Medulla oblongata (tissue), 1 donor: ENCODE measurements around the gene RAB3C.

Experiments used
- DNase-seq: peaks from one replicate; pipeline ENCODE4 v3.0.0-alpha.2; 2015; ENCODE audit errors: extremely low spot score

Gene RAB3C

GRCh38 chr5:58771796-58772195 lies 188.9 kb downstream of the RAB3C start:
- no peak for DNase-seq

- DNase-seq, result peak; percentile 53
Observed at GRCh38 chr5:58773744-58774441, 191.0 kb downstream of the RAB3C start.

DNA sequence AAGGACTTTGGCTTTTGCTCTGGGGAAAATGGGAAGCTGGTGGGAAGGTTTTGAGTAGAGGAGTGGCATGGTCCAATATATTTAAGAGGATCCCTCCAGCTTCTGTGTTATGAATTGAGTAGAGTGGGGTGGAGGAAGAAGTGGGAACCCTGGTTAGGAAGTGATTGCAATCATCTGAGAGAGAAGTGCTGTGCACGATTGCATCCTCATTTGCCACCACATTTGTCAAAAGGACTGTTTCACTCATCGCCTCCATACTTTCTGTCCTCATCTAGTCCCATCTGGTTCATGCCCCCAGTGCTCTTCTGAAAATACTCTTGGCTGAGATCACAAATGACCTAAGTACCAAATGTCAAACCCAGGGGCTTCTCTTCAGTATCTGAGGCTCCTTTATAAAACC lies 192.1 kb downstream of the RAB3C start:
- DNase-seq, result no peak

DNA sequence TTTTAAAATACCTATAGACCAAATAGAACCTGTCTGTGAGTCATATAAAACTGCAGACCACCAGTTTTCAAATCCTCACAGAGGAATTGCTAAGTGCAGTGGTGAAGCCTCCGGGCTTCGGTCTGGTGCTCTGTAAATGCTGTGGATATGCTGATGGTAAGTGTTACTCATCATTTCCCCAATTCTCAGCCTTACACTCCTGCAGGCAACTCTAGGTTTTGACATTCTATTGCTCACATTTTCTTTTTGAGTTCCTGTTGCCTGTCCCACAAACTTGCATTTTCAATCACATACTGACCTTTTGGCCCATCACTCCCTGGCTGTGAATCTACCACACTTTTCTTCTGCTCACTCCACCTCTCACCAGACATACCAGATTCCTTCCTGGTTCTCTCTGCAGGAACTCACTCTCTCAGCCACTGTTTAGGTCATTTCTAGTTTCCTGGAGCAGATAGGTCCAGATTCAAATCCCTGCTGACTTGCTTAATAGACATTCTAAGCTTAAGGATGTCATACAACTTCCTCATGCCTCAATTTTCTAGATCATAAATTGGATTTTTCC lies 192.9 kb downstream of the RAB3C start:
- no peak for DNase-seq

DNA sequence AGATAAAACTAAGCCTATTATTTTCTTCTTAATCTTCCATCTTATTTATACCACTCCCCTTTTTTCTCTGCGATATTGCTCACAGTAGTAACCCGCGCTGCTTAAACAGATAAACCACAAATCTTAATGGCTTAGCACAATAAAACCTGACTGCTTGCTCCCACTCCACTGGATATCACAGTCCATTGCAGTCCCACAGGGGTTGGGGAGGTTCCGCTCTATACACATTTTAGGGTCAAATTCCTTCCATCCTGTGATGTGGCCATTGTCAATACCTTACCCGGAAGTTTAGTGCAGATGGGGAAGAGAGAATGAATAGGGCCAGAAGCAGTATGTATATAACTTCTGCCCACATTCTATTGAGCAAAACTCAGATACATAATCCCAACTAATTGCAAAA lies 193.7 kb downstream of the RAB3C start:
- DNase-seq, result no peak

GRCh38 chr5:58778888-58779287 lies 196.0 kb downstream of the RAB3C start:
- no peak for DNase-seq

DNA sequence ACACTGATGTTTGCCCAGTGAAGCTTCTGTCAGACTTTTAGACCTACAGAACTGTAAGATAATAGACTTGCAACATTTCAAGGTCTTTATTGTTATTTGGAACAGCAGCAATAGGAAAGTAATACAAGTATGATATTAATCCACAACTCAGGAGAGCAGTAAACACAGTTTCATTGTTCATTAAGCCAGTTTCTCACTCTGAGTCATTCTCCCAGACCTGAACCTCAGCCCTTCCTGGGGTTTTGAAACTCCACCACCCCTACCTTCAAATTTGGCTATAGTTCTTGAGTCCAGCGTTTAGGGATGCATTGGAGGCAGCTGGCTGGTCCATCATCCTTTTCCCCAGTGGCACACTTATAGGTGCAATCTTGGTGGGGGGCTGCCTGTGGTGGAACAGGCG lies 203.2 kb downstream of the RAB3C start:
- DNase-seq, result no peak

DNA sequence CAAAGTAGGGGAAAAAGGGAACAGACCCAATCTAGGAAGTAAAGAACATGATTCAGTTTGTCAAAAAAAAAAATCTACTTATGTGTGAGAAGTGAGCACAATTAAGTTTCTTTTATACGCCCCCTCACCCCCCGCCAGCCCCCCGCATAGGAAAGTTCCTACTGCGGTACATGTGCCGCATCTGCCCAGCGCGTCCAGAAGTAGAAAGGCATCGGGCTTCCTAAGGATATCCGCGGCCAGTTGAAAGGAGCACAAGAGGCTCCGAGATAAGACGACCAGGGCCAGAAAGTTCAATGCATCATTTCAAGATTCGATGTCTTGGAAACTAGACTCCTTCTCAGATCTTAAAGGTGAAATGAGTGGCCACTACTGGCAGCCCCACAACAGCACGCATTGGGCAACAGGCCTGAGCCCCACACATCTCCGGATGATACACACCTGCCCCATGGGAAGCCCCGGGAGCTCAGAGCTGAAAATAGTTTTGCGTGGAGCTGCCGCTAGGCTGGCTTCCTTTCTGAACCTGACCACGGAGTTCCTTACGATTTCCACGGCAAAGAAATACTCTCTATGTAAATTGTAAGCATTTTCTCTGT lies 203.9 kb downstream of the RAB3C start:
- no peak for DNase-seq

GRCh38 chr5:58787987-58788386 lies 205.1 kb downstream of the RAB3C start:
- DNase-seq, result no peak

- no peak for DNase-seq
Observed at GRCh38 chr5:58793888-58794657, 211.2 kb downstream of the RAB3C start.

- DNase-seq, result no peak
Observed at GRCh38 chr5:58794875-58795274, 212.0 kb downstream of the RAB3C start.

DNA sequence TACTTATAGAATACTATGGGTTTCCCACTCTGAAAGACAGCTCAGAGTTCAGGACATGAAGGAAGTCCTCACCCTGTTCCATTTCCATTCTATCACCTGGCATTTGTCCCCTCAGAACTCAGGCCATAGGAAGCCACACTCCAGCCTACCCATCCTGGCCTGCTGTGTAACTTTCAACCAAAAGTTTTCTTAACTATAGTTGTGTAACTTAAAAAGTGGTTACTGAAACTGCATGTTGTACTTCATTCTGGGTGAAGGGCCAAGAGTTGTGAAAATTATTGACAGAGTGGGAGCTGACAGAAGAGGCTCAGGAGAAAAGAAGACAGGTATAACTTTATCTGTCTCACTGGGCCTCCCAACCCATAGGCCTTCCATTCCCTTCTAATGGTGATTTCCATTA lies 212.5 kb downstream of the RAB3C start:
- no peak for DNase-seq

DNA sequence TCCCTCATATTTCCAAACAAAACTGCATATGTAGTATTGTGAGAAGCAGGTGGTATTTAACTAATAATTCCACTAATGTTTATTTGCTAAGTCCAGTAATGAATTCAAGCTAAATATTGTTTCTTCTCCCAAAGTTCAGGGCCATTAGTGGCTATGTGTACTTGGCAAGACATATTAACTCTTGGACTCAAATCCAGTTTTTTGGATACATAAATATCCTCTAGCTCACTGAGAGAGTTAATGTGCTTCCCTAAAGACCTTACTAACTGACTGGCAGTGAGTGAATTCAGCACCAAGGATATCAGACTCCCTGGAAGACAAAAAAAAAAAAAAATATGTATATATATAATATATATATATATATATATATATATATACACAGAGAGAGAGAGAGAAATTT lies 214.1 kb downstream of the RAB3C start:
- DNase-seq, result no peak

- no peak for DNase-seq
Observed at GRCh38 chr5:58800356-58800755, 217.5 kb downstream of the RAB3C start.

DNA sequence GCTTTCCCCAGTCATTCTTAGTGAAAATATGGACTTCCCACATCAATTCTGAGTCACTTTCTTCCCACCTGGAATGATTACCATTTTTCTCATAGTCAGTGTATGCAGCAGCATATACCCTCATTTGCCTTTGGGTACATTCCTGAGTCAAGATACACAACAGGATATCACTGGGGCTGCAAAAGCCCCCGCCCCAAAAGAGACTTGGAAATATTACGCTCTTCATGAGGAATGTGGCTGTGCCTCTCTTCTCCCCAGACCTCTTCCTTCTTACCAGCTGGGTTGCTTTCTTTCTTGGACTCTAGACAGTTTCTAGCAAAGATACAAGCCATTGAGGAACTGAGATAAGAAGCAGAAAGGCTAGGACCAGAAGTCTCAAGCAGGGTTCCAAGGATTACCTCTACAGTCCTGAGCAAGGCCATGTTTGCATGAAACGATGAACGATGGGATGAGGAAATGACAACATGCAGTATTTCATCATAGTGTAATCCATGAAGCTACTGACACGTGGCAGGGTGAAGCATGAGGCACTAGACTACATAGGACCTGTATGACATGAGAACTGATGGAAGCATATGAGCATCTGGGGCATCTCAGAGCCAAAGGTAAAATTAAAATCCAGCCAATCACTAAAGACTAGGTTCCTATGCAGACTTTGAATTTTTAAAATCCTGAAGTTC lies 218.1 kb downstream of the RAB3C start:
- DNase-seq, result no peak

- DNase-seq, result no peak
Observed at GRCh38 chr5:58803056-58803455, 220.2 kb downstream of the RAB3C start.

DNA sequence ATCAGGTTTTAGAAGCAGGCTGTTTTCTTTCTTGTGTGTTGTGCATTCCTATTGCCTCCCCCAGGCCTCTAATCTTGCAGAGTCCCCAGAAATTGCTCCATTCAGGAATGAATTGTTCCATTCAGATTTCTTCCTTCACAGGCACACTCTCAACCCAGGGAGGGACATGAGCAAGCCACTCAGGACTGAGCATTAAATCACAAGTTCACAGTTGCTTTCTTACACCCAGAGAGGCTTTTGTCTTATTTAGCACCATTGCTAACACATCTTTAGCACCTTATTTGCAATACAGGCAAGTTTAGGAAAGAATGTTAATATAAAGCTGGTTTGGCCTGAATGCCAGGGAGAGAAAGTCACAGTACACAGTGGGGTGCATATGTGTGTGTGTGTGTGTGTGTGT lies 221.4 kb downstream of the RAB3C start:
- no peak for DNase-seq

GRCh38 chr5:58810086-58810485 lies 227.2 kb downstream of the RAB3C start:
- DNase-seq, result no peak

- DNase-seq, result no peak
Observed at GRCh38 chr5:58813855-58814254, 231.0 kb downstream of the RAB3C start.

DNA sequence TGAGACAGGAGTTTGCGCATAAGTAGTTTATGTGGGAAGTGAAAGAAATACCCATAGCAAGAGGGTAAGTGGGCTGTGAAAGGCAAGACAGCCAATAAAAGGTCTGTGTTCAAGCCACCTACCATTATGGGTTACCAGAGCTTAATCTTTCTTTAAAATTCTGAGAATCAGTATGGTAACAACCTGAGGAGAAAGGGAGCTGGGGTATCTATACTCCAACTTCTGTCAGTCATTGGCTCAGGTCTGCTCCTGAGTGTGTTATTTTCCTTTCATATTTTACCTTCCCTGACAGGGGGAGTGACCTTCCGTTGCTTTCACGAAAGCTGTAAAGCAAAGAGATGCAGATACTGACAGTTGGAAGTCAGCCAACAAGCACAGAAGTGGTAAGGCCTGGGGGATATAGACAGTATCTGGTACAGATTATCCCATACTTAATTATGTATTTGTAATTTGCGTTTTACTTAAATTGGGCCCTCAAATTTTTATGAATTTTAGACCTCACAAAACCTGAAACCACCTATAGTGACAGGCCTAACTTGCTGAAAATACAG lies 233.4 kb downstream of the RAB3C start:
- DNase-seq, result no peak

DNA sequence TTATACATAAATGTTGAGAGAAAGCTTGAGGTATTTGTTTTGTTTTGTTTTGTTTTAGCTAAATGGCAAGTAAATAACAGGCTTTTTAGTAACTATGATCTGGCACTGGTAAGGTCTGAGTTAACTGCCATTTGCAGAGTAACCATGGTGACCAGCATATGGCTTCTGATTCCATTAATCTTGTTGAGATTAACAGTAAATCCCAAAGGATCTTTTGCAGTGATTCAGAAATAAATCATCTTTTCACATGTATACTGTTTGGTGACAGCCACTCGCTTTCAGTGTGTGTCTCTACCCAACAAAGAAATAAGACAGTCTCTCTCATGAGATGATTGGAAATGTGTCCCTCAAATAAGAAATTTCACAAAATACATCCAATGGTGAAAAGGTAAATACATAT lies 235.6 kb downstream of the RAB3C start:
- DNase-seq, result no peak

DNA sequence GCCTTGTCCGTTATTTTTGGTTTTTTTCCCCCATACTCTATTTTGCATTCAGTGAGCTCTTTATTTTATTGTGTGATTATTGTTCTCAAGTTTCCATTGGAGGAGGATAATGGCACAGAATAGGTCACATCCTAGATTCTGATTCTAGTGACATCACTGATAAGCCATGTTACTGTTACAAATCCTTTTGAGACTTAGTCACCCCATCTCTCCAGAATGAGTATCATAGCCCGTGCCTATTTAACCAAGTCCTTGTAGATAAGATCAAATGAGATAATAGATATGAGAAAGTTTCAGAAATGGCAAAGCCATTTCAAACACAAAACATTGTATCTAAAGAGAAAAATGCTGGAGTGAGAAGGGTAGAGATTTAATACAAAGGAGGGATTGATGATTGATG lies 242.6 kb downstream of the RAB3C start:
- no peak for DNase-seq
